ENCODE measurements around the gene ZNF76.

The ZNF76 gene

GRCh38 chr6:35259194-35259947 lies at the start of gene ZNF76:
Gene ZNF76 (plus strand): TSS chr6:35259735. CDS start chr6:35281152, 21,417 bp downstream.
- in situ Hi-C loops (cut with HindIII; ENCODE audit: low sequenced_read_pairs): no loop called here

GRCh38 chr6:35213298-35213791 lies 46.2 kb upstream of the ZNF76 start:
- in situ Hi-C loops (cut with HindIII; ENCODE audit: low sequenced_read_pairs): no loop called here

GRCh38 chr6:35213824-35214756 lies 45.4 kb upstream of the ZNF76 start, which contains the start of gene SCUBE3:
Gene SCUBE3 (plus strand): TSS chr6:35213956. CDS start chr6:35214419, 463 bp downstream.
- in situ Hi-C loops (cut with HindIII; ENCODE audit: low sequenced_read_pairs): no loop called here

GRCh38 chr6:35214869-35215664 lies 44.5 kb upstream of the ZNF76 start:
- in situ Hi-C loops (cut with HindIII; ENCODE audit: low sequenced_read_pairs): no loop called here

GRCh38 chr6:35215665-35216411 lies 43.7 kb upstream of the ZNF76 start:
- in situ Hi-C loops (cut with HindIII; ENCODE audit: low sequenced_read_pairs): no loop called here

- in situ Hi-C loops (cut with HindIII; ENCODE audit: low sequenced_read_pairs): no loop called here
These were observed 43.2 kb upstream of the ZNF76 start for GRCh38 chr6:35216412-35216732.

GRCh38 chr6:35216851-35217811 lies 42.4 kb upstream of the ZNF76 start:
- in situ Hi-C loops (cut with HindIII; ENCODE audit: low sequenced_read_pairs): no loop called here

GRCh38 chr6:35218021-35218420 lies 41.5 kb upstream of the ZNF76 start:
- in situ Hi-C loops (cut with HindIII; ENCODE audit: low sequenced_read_pairs): no loop called here

- in situ Hi-C loops (cut with HindIII; ENCODE audit: low sequenced_read_pairs): no loop called here
These were observed 41.1 kb upstream of the ZNF76 start for GRCh38 chr6:35218456-35218855.

GRCh38 chr6:35219683-35220326 lies 39.7 kb upstream of the ZNF76 start:
- in situ Hi-C loops (cut with HindIII; ENCODE audit: low sequenced_read_pairs): loop anchor here (5.0 kb wide), 2 partner anchors 57 to 73 kb away; no protein-coding TSS in a partner anchor

- in situ Hi-C loops (cut with HindIII; ENCODE audit: low sequenced_read_pairs): loop anchor here (5.0 kb wide), 2 partner anchors 57 to 73 kb away; no protein-coding TSS in a partner anchor
These were observed 38.8 kb upstream of the ZNF76 start for GRCh38 chr6:35220711-35221110.

GRCh38 chr6:35223396-35223795 lies 36.1 kb upstream of the ZNF76 start:
- in situ Hi-C loops (cut with HindIII; ENCODE audit: low sequenced_read_pairs): loop anchor here (5.0 kb wide), 2 partner anchors 54 to 76 kb away; no protein-coding TSS in a partner anchor

GRCh38 chr6:35224720-35225119 lies 34.8 kb upstream of the ZNF76 start:
- in situ Hi-C loops (cut with HindIII; ENCODE audit: low sequenced_read_pairs): loop anchor here (5.0 kb wide), 2 partner anchors 53 to 77 kb away; no protein-coding TSS in a partner anchor

GRCh38 chr6:35228481-35228880 lies 31.1 kb upstream of the ZNF76 start:
- in situ Hi-C loops (cut with HindIII; ENCODE audit: low sequenced_read_pairs): no loop called here

GRCh38 chr6:35229304-35229703 lies 30.2 kb upstream of the ZNF76 start:
- in situ Hi-C loops (cut with HindIII; ENCODE audit: low sequenced_read_pairs): no loop called here

- in situ Hi-C loops (cut with HindIII; ENCODE audit: low sequenced_read_pairs): no loop called here
These were observed 29.0 kb upstream of the ZNF76 start for GRCh38 chr6:35230498-35230897.

GRCh38 chr6:35230950-35231349 lies 28.6 kb upstream of the ZNF76 start:
- in situ Hi-C loops (cut with HindIII; ENCODE audit: low sequenced_read_pairs): no loop called here

- in situ Hi-C loops (cut with HindIII; ENCODE audit: low sequenced_read_pairs): no loop called here
These were observed 28.0 kb upstream of the ZNF76 start for GRCh38 chr6:35231563-35231962.
